Activated naive CD8-positive, alpha-beta T cell treated with anti-CD3 and anti-CD28 coated beads, Interleukin-2, amount 10 ng/mL, durations not matched to agents 7 days and 5 days (primary cell): ENCODE measurements around the gene OPN1SW. TPM values are rescaled to one million over a fixed set of nuclear protein-coding genes. Genes with fewer than 3 reads are reported as not detected.

Experiments used
- ATAC-seq: fragments of 150-1000 bp; cut with Tn5 transposase; one replicate; pipeline ENCODE4 v1.10.0; 2021; ENCODE audit warnings: low read depth, moderate library complexity
- POLR2A ChIA-PET: fragments of 350-600 bp; sonication (Branson Sonifier 250); formaldehyde crosslinking; loops from one replicate; lab custom pipeline; 2021; ENCODE audit warnings: antibody characterized with exemption; lab: Charles Lee
- DNase-seq: peaks from one replicate; pipeline ENCODE4 v3.0.0; 2021
- H3K27ac Mint-ChIP-seq: one replicate; pipeline ENCODE4 v1.8.0; 2022; ENCODE audit warnings: mild to moderate bottlenecking, mixed read lengths
- H3K27me3 Mint-ChIP-seq: one replicate; pipeline ENCODE4 v1.8.0; 2022; ENCODE audit warnings: mild to moderate bottlenecking, moderate library complexity, mixed read lengths
- H3K36me3 Mint-ChIP-seq: one replicate; pipeline ENCODE4 v1.8.0; 2021; ENCODE audit warnings: mild to moderate bottlenecking, mixed read lengths
- H3K4me1 Mint-ChIP-seq: one replicate; pipeline ENCODE4 v1.8.0; 2021; ENCODE audit warnings: mixed read lengths
- H3K4me3 Mint-ChIP-seq: one replicate; pipeline ENCODE4 v1.8.0; 2022; ENCODE audit warnings: mild to moderate bottlenecking, moderate library complexity, mixed read lengths
- H3K9me3 Mint-ChIP-seq: one replicate; pipeline ENCODE4 v1.8.0; 2021; ENCODE audit warnings: mixed read lengths
- total RNA-seq, 2 experiments: library from RNA; stranded (reverse); gene quantifications; one replicate each; pipeline ENCODE4 v1.2.3, GENCODE V29; 2021

OPN1SW gene
- total RNA-seq: not detected

GRCh38 chr7:128775744-128776474 is at the start of gene OPN1SW:
OPN1SW (minus strand) TSS chr7:128775794; CDS start chr7:128775781, 13 bp downstream.
- H3K36me3 Mint-ChIP-seq: peaks cover 25% of the 10 kb centered on the region
- H3K27ac Mint-ChIP-seq: no peak within 1 kb of the TSS
- ATAC-seq: no peak
- DNase-seq: no peak
- H3K27me3 Mint-ChIP-seq: no peaks in the 10 kb centered on the region
- H3K4me3 Mint-ChIP-seq: no peak within 1 kb of the TSS
- POLR2A ChIA-PET: no interaction called here
- no peaks in the 10 kb centered on the region for H3K4me1 Mint-ChIP-seq
- H3K9me3 Mint-ChIP-seq: peaks cover 8% of the 10 kb centered on the region

- POLR2A ChIA-PET: no interaction called here
Observed at GRCh38 chr7:128821724-128822123, 46.1 kb upstream of the OPN1SW start.

GRCh38 chr7:128818694-128819093 is 43.1 kb upstream of the OPN1SW start:
- Mint-ChIP-seq H3K9me3 (no peaks in the 10 kb centered on the region), H3K27me3 (peaks cover 2% of the 10 kb centered on the region), H3K4me3 (no peak overlapping the region), H3K36me3 (no peaks in the 10 kb centered on the region), H3K4me1 (peaks cover 10% of the 10 kb centered on the region), H3K27ac (no peak overlapping the region)
- DNase-seq (no peak), ATAC-seq (no peak)
- POLR2A ChIA-PET: no interaction called here

More at GRCh38 chr7:128821724-128822123, 46.1 kb upstream of the OPN1SW start:
- ATAC-seq: no peak
- Mint-ChIP-seq H3K4me1 (peaks cover 10% of the 10 kb centered on the region), H3K4me3 (no peak overlapping the region), H3K27me3 (peaks cover 2% of the 10 kb centered on the region), H3K9me3 (no peaks in the 10 kb centered on the region), H3K27ac (no peak overlapping the region), H3K36me3 (no peaks in the 10 kb centered on the region)
- no peak for DNase-seq

GRCh38 chr7:128815289-128815942 is 39.8 kb upstream of the OPN1SW start:
- no peak overlapping the region for H3K27ac Mint-ChIP-seq
- POLR2A ChIA-PET: no interaction called here
- no peaks in the 10 kb centered on the region for H3K27me3 Mint-ChIP-seq
- no peak overlapping the region for H3K4me3 Mint-ChIP-seq
- no peak for DNase-seq
- no peaks in the 10 kb centered on the region for H3K36me3 Mint-ChIP-seq
- no peaks in the 10 kb centered on the region for H3K9me3 Mint-ChIP-seq
- ATAC-seq: no peak
- peaks cover 10% of the 10 kb centered on the region for H3K4me1 Mint-ChIP-seq

GRCh38 chr7:128814499-128814898 is 38.9 kb upstream of the OPN1SW start:
- POLR2A ChIA-PET: no interaction called here
- Mint-ChIP-seq H3K27ac (no peak overlapping the region), H3K9me3 (no peaks in the 10 kb centered on the region), H3K27me3 (no peaks in the 10 kb centered on the region), H3K36me3 (no peaks in the 10 kb centered on the region), H3K4me3 (no peak overlapping the region), H3K4me1 (peaks cover 2% of the 10 kb centered on the region)
- ATAC-seq (no peak), DNase-seq (no peak)

- POLR2A ChIA-PET: no interaction called here
- H3K4me1 Mint-ChIP-seq: no peaks in the 10 kb centered on the region
Observed at GRCh38 chr7:128812514-128813168, 37.0 kb upstream of the OPN1SW start.

GRCh38 chr7:128811631-128812430 is 36.2 kb upstream of the OPN1SW start:
- no peak overlapping the region for H3K4me3 Mint-ChIP-seq
- H3K4me1 Mint-ChIP-seq: no peaks in the 10 kb centered on the region
- H3K27ac Mint-ChIP-seq: no peak overlapping the region
- no peaks in the 10 kb centered on the region for H3K36me3 Mint-ChIP-seq
- H3K9me3 Mint-ChIP-seq: no peaks in the 10 kb centered on the region
- DNase-seq: no peak
- ATAC-seq: no peak
- H3K27me3 Mint-ChIP-seq: no peaks in the 10 kb centered on the region
- POLR2A ChIA-PET: no interaction called here

More at GRCh38 chr7:128812514-128813168, 37.0 kb upstream of the OPN1SW start:
- ATAC-seq (no peak), DNase-seq (no peak)
- Mint-ChIP-seq H3K9me3 (no peaks in the 10 kb centered on the region), H3K4me3 (no peak overlapping the region), H3K27me3 (no peaks in the 10 kb centered on the region), H3K36me3 (no peaks in the 10 kb centered on the region), H3K27ac (no peak overlapping the region)

GRCh38 chr7:128810997-128811396 is 35.4 kb upstream of the OPN1SW start:
- DNase-seq (no peak), ATAC-seq (no peak)
- H3K27ac Mint-ChIP-seq: no peak overlapping the region
- H3K27me3 Mint-ChIP-seq: no peaks in the 10 kb centered on the region
- H3K4me3 Mint-ChIP-seq: no peak overlapping the region
- H3K4me1 Mint-ChIP-seq: no peaks in the 10 kb centered on the region
- POLR2A ChIA-PET: no interaction called here
- no peaks in the 10 kb centered on the region for H3K36me3 Mint-ChIP-seq
- no peaks in the 10 kb centered on the region for H3K9me3 Mint-ChIP-seq

GRCh38 chr7:128810473-128810872 is 34.9 kb upstream of the OPN1SW start:
- POLR2A ChIA-PET: no interaction called here
- H3K4me1 Mint-ChIP-seq: no peaks in the 10 kb centered on the region
- no peak for ATAC-seq

GRCh38 chr7:128809363-128809762 is 33.8 kb upstream of the OPN1SW start:
- H3K4me3 Mint-ChIP-seq: no peak overlapping the region
- DNase-seq: no peak
- no peaks in the 10 kb centered on the region for H3K4me1 Mint-ChIP-seq
- no peak for ATAC-seq
- no peaks in the 10 kb centered on the region for H3K9me3 Mint-ChIP-seq
- POLR2A ChIA-PET: no interaction called here
- H3K27ac Mint-ChIP-seq: no peak overlapping the region
- H3K27me3 Mint-ChIP-seq: no peaks in the 10 kb centered on the region
- H3K36me3 Mint-ChIP-seq: no peaks in the 10 kb centered on the region

More at GRCh38 chr7:128810473-128810872, 34.9 kb upstream of the OPN1SW start:
- no peak overlapping the region for H3K4me3 Mint-ChIP-seq
- no peak for DNase-seq
- no peaks in the 10 kb centered on the region for H3K36me3 Mint-ChIP-seq
- H3K27me3 Mint-ChIP-seq: no peaks in the 10 kb centered on the region
- no peak overlapping the region for H3K27ac Mint-ChIP-seq
- H3K9me3 Mint-ChIP-seq: no peaks in the 10 kb centered on the region

- H3K27ac Mint-ChIP-seq: no peak overlapping the region
- H3K4me3 Mint-ChIP-seq: no peak overlapping the region
- no peaks in the 10 kb centered on the region for H3K9me3 Mint-ChIP-seq
- DNase-seq (no peak), ATAC-seq (no peak)
- POLR2A ChIA-PET: no interaction called here
- H3K4me1 Mint-ChIP-seq: no peaks in the 10 kb centered on the region
- H3K27me3 Mint-ChIP-seq: no peaks in the 10 kb centered on the region
- no peaks in the 10 kb centered on the region for H3K36me3 Mint-ChIP-seq
Observed at GRCh38 chr7:128807191-128807590, 31.6 kb upstream of the OPN1SW start.

GRCh38 chr7:128805225-128805624 is 29.6 kb upstream of the OPN1SW start:
- POLR2A ChIA-PET: no interaction called here
- DNase-seq (no peak), ATAC-seq (no peak)
- no peaks in the 10 kb centered on the region for H3K4me1 Mint-ChIP-seq
- no peaks in the 10 kb centered on the region for H3K36me3 Mint-ChIP-seq
- no peak overlapping the region for H3K27ac Mint-ChIP-seq
- H3K27me3 Mint-ChIP-seq: no peaks in the 10 kb centered on the region
- no peaks in the 10 kb centered on the region for H3K9me3 Mint-ChIP-seq
- H3K4me3 Mint-ChIP-seq: no peak overlapping the region

- H3K36me3 Mint-ChIP-seq: no peaks in the 10 kb centered on the region
- no peaks in the 10 kb centered on the region for H3K27me3 Mint-ChIP-seq
- no peak overlapping the region for H3K4me3 Mint-ChIP-seq
- DNase-seq: no peak
- no peak for ATAC-seq
- POLR2A ChIA-PET: no interaction called here
- H3K27ac Mint-ChIP-seq: no peak overlapping the region
- H3K4me1 Mint-ChIP-seq: no peaks in the 10 kb centered on the region
- no peaks in the 10 kb centered on the region for H3K9me3 Mint-ChIP-seq
Observed at GRCh38 chr7:128804484-128804883, 28.9 kb upstream of the OPN1SW start.
